ENCODE measurements around the gene TTN. TPM values are rescaled to one million over a fixed set of nuclear protein-coding genes. Genes with fewer than 3 reads are reported as not detected.

Gene TTN
- total RNA-seq, 4 donors from 2014 or later: 0.19 to 3.1 (median 1.7) TPM

DNA sequence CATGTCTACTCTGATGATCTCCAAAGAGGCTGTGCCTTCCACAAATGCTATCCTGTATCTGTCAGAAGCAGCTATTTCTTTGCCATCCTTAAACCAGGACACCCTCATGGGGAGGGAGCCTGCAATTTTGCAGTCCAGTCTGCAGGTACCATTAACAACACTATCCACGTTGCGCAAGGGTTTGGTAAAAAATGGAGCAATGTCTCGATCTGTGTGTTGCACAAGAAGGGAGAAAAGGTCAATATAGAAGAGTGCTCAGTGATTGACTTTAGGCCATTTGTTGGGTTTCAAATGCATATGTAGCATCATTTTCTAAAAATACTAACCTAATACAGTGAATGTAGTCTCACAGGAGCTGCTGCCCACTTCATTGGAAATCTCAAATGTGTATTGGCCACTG is 74.3 kb downstream of the TTN start:
- H3K27me3 ChIP-seq: no peaks in the 10 kb centered on the region
- H3K9me3 ChIP-seq: no peaks in the 10 kb centered on the region
- H3K4me1 ChIP-seq: no peaks in the 10 kb centered on the region
- no peak overlapping the region for H3K4me3 ChIP-seq
- no peak for TF ChIP-seq POLR2A (IDR thresholded peaks at IDR 0.05)
- TF ChIP-seq, protein P1, sequence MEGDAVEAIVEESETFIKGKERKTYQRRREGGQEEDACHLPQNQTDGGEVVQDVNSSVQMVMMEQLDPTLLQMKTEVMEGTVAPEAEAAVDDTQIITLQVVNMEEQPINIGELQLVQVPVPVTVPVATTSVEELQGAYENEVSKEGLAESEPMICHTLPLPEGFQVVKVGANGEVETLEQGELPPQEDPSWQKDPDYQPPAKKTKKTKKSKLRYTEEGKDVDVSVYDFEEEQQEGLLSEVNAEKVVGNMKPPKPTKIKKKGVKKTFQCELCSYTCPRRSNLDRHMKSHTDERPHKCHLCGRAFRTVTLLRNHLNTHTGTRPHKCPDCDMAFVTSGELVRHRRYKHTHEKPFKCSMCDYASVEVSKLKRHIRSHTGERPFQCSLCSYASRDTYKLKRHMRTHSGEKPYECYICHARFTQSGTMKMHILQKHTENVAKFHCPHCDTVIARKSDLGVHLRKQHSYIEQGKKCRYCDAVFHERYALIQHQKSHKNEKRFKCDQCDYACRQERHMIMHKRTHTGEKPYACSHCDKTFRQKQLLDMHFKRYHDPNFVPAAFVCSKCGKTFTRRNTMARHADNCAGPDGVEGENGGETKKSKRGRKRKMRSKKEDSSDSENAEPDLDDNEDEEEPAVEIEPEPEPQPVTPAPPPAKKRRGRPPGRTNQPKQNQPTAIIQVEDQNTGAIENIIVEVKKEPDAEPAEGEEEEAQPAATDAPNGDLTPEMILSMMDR (IDR thresholded peaks at IDR 0.05): no peak
- intact Hi-C loops (cut with DNase I): no loop called here
- no peaks in the 10 kb centered on the region for H3K36me3 ChIP-seq
- no peak overlapping the region for H3K27ac ChIP-seq
- no peak for DNase-seq
- WGBS, 2 donors: 81 to 88% methylated on average over 3 of the region's 3 CpGs

- Histone ChIP-seq H3K27me3 (no peaks in the 10 kb centered on the region), H3K36me3 (no peaks in the 10 kb centered on the region), H3K9me3 (no peaks in the 10 kb centered on the region), H3K27ac (no peak overlapping the region), H3K4me3 (no peak overlapping the region), H3K4me1 (no peaks in the 10 kb centered on the region)
- no peak for TF ChIP-seq POLR2A (IDR thresholded peaks at IDR 0.05)
- TF ChIP-seq, protein P1 (IDR thresholded peaks at IDR 0.05): no peak
- 88 to 96% methylated on average over 5 of the region's 5 CpGs for WGBS, 2 donors
- no peak for DNase-seq
- intact Hi-C loops (cut with DNase I): no loop called here
Observed at GRCh38 chr2:178731300-178731699, 75.9 kb downstream of the TTN start.

GRCh38 chr2:178730049-178730448 is 77.2 kb downstream of the TTN start:
- Histone ChIP-seq H3K36me3 (no peaks in the 10 kb centered on the region), H3K4me3 (no peak overlapping the region), H3K4me1 (no peaks in the 10 kb centered on the region), H3K27ac (no peak overlapping the region), H3K9me3 (no peaks in the 10 kb centered on the region), H3K27me3 (no peaks in the 10 kb centered on the region)
- TF ChIP-seq, protein P1 (IDR thresholded peaks at IDR 0.05): no peak
- no peak for TF ChIP-seq POLR2A (IDR thresholded peaks at IDR 0.05)
- 90% methylated on average over 2 of the region's 2 CpGs; no CpG with 5 or more reads in 1 of the 2 donors for WGBS, 2 donors
- intact Hi-C loops (cut with DNase I): no loop called here
- DNase-seq: no peak

- H3K36me3 ChIP-seq: no peaks in the 10 kb centered on the region
- no peaks in the 10 kb centered on the region for H3K4me1 ChIP-seq
- DNase-seq: no peak
- H3K9me3 ChIP-seq: no peaks in the 10 kb centered on the region
- WGBS, 2 donors: 73 to 77% methylated on average over 5 of the region's 5 CpGs
- H3K27ac ChIP-seq: no peak overlapping the region
- intact Hi-C loops (cut with DNase I): no loop called here
- no peak overlapping the region for H3K4me3 ChIP-seq
- TF ChIP-seq, protein P1 (IDR thresholded peaks at IDR 0.05): no peak
- no peak for TF ChIP-seq POLR2A (IDR thresholded peaks at IDR 0.05)
- H3K27me3 ChIP-seq: no peaks in the 10 kb centered on the region
Observed at GRCh38 chr2:178723786-178724346, 83.4 kb downstream of the TTN start.

- no peak overlapping the region for H3K4me3 ChIP-seq
- no peaks in the 10 kb centered on the region for H3K4me1 ChIP-seq
- H3K27me3 ChIP-seq: no peaks in the 10 kb centered on the region
- DNase-seq: no peak
- no peaks in the 10 kb centered on the region for H3K36me3 ChIP-seq
- no peak for TF ChIP-seq POLR2A (IDR thresholded peaks at IDR 0.05)
- TF ChIP-seq, protein P1 (IDR thresholded peaks at IDR 0.05): no peak
- H3K27ac ChIP-seq: no peak overlapping the region
- intact Hi-C loops (cut with DNase I): no loop called here
- H3K9me3 ChIP-seq: no peaks in the 10 kb centered on the region
- 74 to 86% methylated on average over 3 of the region's 3 CpGs for WGBS, 2 donors
Observed at GRCh38 chr2:178722296-178722695, 84.9 kb downstream of the TTN start.

All from esophagus squamous epithelium (tissue), 5 donors.